Measurements from ENCODE around the gene ARL5C. TPM values are rescaled to one million over a fixed set of nuclear protein-coding genes. Genes with fewer than 3 reads are reported as not detected.

ARL5C gene
- total RNA-seq, 8 experiments from 2014 or later = 0.07 to 0.66 (median 0.23) TPM; not detected in 2

DNA sequence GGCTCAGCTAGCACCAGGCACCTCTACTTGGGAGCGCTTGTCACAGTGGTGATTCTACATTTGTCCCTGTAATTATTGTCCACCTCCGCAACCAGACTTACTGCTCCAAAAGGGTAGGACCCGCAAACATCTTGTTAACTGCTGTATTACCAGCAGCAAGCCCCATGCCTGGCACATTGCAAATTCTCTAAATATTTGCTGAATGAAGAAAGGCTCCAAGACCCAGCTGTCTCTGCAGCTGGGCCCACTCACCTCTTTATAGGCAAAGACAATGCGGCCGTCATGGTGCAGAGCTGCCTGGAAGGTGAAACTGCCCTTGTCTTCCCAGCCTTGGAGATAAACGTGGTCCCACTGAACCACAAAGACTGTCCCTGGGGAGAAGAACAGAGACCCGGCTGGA lies 58.8 kb downstream of the ARL5C start:
- in situ Hi-C loops (cut with MboI; ENCODE audit: low pct_unique_long_range_greater_than_20kb in 2 of 9, low sequenced_read_pairs in 9 of 9, unreplicated experiment in 9 of 9) = no loop called here
- H3K27ac ChIP-seq = no peak overlapping the region
- no peak overlapping the region for H3K4me3 ChIP-seq
- 50 to 100% (median 82%) methylated on average over 1 to 7 of the region's 7 CpGs; no CpG with 5 or more reads in 3 of the 10 experiments for WGBS, 10 experiments
- no peak for ATAC-seq (replicated peaks in 6 of 8)
- peaks cover 13 to 14% of the 10 kb centered on the region in 2 donors for H3K4me1 ChIP-seq (replicated peaks in 1 of 2)

Other genes with a start within 250 kb of the ARL5C start
- under 1 TPM in 2 of 8 experiments, not detected in 6; 0.07 to 0.20 TPM for gene FBXO47, start 198.8 kb downstream of the ARL5C start, total RNA-seq
- 1 to 10 TPM in 4 of 8 experiments, under 1 TPM in 4; 0.37 to 4.3 (median 0.93) TPM for gene PLXDC1, start 14.5 kb downstream of the ARL5C start, total RNA-seq
- gene CACNB1, start 31.5 kb upstream of the ARL5C start, total RNA-seq = 10 to 100 TPM in 5 of 8 experiments, 1 to 10 TPM in 3; 1.9 to 19.3 (median 16.0) TPM
- gene RPL19, start 34.1 kb upstream of the ARL5C start, total RNA-seq = 1,000 to 10,000 TPM; 2,038 to 3,335 (median 2,760) TPM
- gene STAC2, start 59.8 kb upstream of the ARL5C start, total RNA-seq = 1 to 10 TPM in 3 of 8 experiments, under 1 TPM in 5; 0.20 to 4.5 (median 0.84) TPM
- 10 to 100 TPM in 7 of 8 experiments, 1 to 10 TPM in 1; 7.6 to 21.7 (median 14.9) TPM for gene FBXL20, start 235.5 kb upstream of the ARL5C start, total RNA-seq

All from motor neuron (in vitro differentiated cells).